Gastrocnemius medialis (tissue), 4 donors: ENCODE measurements around the gene SNCB. TPM values are rescaled to one million over a fixed set of nuclear protein-coding genes. Genes with fewer than 3 reads are reported as not detected.

ENCODE experiments used
- ATAC-seq, 2 donors: fragments of 150-250 bp; one replicate each; pipeline ENCODE4 v1.9.1; 2016
- DNase-seq, 2 donors: peaks; one replicate each; pipeline ENCODE4 v3.0.0-alpha.2; 2019
- H3K27ac ChIP-seq, 4 donors: fragments of 200-600 bp; sonication (generic); 1 replicate in 1 of 4; 2 replicates in 3 of 4; pipeline ENCODE4 v1.5.1; 2016 to 2018; ENCODE audit warnings: mild to moderate bottlenecking in 2 of 4, moderate library complexity in 1 of 4
- H3K27me3 ChIP-seq, 3 donors: fragments of 200-600 bp; sonication (generic) in 2 of 3; 1 replicate in 1 of 3; 2 replicates in 2 of 3; pipeline versions ENCODE4 v1.5.1 to v1.6.0; 2016 to 2019; ENCODE audit warnings: mild to moderate bottlenecking in 1 of 3, moderate library complexity in 1 of 3
- H3K36me3 ChIP-seq, 2 donors: fragments of 200-600 bp; sonication (generic) in 1 of 2; one replicate each; pipeline ENCODE4 v1.5.1; 2017 to 2018
- H3K4me1 ChIP-seq, 2 donors: fragments of 200-600 bp; sonication (generic) in 1 of 2; one replicate each; pipeline ENCODE4 v1.5.1; 2016 to 2017; ENCODE audit warnings: mild to moderate bottlenecking in 2 of 2
- H3K4me3 ChIP-seq, 4 donors: fragments of 200-600 bp; sonication (generic) in 3 of 4; 1 replicate in 1 of 4; 2 replicates in 3 of 4; pipeline ENCODE4 v1.5.1; 2016 to 2019; ENCODE audit warnings: mild to moderate bottlenecking in 2 of 4
- H3K9me3 ChIP-seq, 3 donors: fragments of 200-600 bp; sonication (generic) in 2 of 3; 1 replicate in 1 of 3; 2 replicates in 2 of 3; pipeline ENCODE4 v1.5.1; 2016 to 2019
- CTCF ChIP-seq, 5 experiments: fragments of 450-650 bp in 3 of 5; fragments of 200-600 bp in 2 of 5; sonication (generic) in 2 of 5; IDR thresholded peaks in 4 of 5; conservative IDR thresholded peaks in 1 of 5; 1 replicate in 4 of 5; 2 replicates in 1 of 5; pipeline ENCODE4 v1.5.1; 2016 to 2019; ENCODE audit warnings: antibody characterized with exemption in 5 of 5, mild to moderate bottlenecking in 3 of 5, moderate library complexity in 3 of 5
- POLR2A ChIP-seq, 2 donors: fragments of 450-650 bp; IDR thresholded peaks; one replicate each; pipeline ENCODE4 v1.6.1; 2017; ENCODE audit warnings: antibody characterized with exemption in 2 of 2, mild to moderate bottlenecking in 2 of 2, moderate library complexity in 2 of 2
- in situ Hi-C, 4 donors: fragments of 200-750 bp; cut with MboI; loops; one replicate each; pipeline versions ENCODE4 v1.15.0 to v1.8.0; 2017; ENCODE audit warnings: low sequenced_read_pairs in 4 of 4
- intact Hi-C: fragments of 100-400 bp; cut with DNase I; formaldehyde crosslinking; loops from one replicate; pipeline ENCODE4 v1.15.1; 2023; ENCODE audit warnings: low total_unique reads
- total RNA-seq, 4 donors: library from RNA; depleted of rRNA; stranded (reverse); fragments of >200 nt; gene quantifications; one replicate each; pipeline versions ENCODE4 v1.1.0 to v1.2.3, GENCODE V29; 2016

Gene SNCB
- total RNA-seq, 4 donors from 2014 or later = 0.20 TPM; not detected in 3

DNA sequence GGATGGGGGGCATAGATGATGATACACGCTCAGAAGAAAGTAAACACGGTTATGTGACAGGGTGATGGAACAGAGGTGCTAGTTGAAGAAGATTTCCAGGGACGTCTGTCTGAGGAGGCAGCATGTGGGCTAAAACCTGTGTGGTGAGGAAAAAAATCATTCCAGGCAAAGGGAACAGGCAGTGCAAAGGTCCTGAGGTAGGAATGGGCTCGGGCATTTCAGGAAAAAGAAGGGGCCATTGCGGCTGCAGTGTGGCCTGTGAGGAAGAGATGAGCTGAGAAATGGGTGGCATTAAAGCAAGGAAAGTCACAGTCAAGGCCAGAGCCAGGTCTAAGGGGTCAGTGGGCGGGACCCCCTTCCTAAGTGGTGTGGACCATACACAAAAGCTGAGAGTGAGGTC, 35.2 kb upstream of the SNCB start:
- no peaks in the 10 kb centered on the region for H3K36me3 ChIP-seq
- ATAC-seq (no peak), DNase-seq (no peak)
- H3K9me3 ChIP-seq = no peaks in the 10 kb centered on the region
- H3K4me1 ChIP-seq = no peaks in the 10 kb centered on the region
- TF ChIP-seq POLR2A (IDR thresholded peaks at IDR 0.05) = no peak
- H3K27ac ChIP-seq = no peak overlapping the region
- peaks cover 18 to 25% (median 21%) of the 10 kb centered on the region in 3 donors for H3K27me3 ChIP-seq
- intact Hi-C loops (no loop called here), in situ Hi-C loops (loop anchor here in 2 of 4 donors (25.0 kb wide), 2 partner anchors 297 to 447 kb away; no protein-coding TSS in a partner anchor)
- H3K4me3 ChIP-seq = no peak overlapping the region

DNA sequence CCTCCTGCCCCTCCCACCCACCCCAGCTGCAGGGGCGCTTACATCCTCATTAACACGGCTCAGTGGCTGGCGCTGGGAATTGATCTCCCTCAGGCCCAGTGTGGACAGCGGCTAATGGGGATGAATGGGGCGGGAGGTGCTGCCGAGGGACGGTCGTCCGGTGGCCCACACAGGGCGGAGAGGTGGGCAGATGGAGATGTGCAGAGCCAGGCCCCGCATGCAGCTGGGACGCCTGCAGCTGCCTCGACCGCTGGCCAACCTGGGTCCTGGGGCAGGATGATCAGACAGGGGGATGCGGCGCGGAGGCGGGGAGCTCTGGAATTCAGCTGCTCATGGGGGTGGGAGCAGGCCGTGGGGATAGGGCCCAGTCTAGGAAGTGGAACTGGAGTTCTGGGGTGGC, 34.6 kb upstream of the SNCB start:
- intact Hi-C loops = loop anchor here (5.0 kb wide), 1 partner anchor 93 kb away; no protein-coding TSS in a partner anchor
- Histone ChIP-seq H3K27ac (no peak overlapping the region), H3K36me3 (no peaks in the 10 kb centered on the region), H3K9me3 (no peaks in the 10 kb centered on the region), H3K27me3 (peaks cover 18 to 25% (median 20%) of the 10 kb centered on the region in 3 donors), H3K4me1 (no peaks in the 10 kb centered on the region), H3K4me3 (no peak overlapping the region)
- no peak for TF ChIP-seq POLR2A (IDR thresholded peaks at IDR 0.05)
- no peak for TF ChIP-seq CTCF (IDR thresholded peaks at IDR 0.05 in 4 of 5, conservative IDR thresholded peaks at IDR 0.05 in 1 of 5)
- no peak for DNase-seq
- no peak for ATAC-seq
- in situ Hi-C loops = loop anchor here in 2 of 4 donors (25.0 kb wide), 2 partner anchors 297 to 447 kb away; no protein-coding TSS in a partner anchor

- H3K4me1 ChIP-seq = no peaks in the 10 kb centered on the region
- no peaks in the 10 kb centered on the region for H3K36me3 ChIP-seq
- in situ Hi-C loops (loop anchor here in 2 of 4 donors (25.0 kb wide), 2 partner anchors 298 to 448 kb away; no protein-coding TSS in a partner anchor), intact Hi-C loops (loop anchor here (5.0 kb wide), 1 partner anchor 92 kb away; no protein-coding TSS in a partner anchor)
- H3K9me3 ChIP-seq = no peaks in the 10 kb centered on the region
- H3K27ac ChIP-seq = no peak overlapping the region
- ATAC-seq (no peak), DNase-seq (no peak)
- no peak for TF ChIP-seq CTCF (IDR thresholded peaks at IDR 0.05 in 4 of 5, conservative IDR thresholded peaks at IDR 0.05 in 1 of 5)
- no peak for TF ChIP-seq POLR2A (IDR thresholded peaks at IDR 0.05)
- H3K4me3 ChIP-seq = no peak overlapping the region
- H3K27me3 ChIP-seq = peaks cover 18 to 25% (median 18%) of the 10 kb centered on the region in 3 donors
These were observed 34.1 kb upstream of the SNCB start for GRCh38 chr5:176664479-176664878.

GRCh38 chr5:176663566-176663965, 33.2 kb upstream of the SNCB start:
- ATAC-seq (no peak), DNase-seq (no peak)
- H3K9me3 ChIP-seq = no peaks in the 10 kb centered on the region
- in situ Hi-C loops = loop anchor here in 2 of 4 donors (25.0 kb wide), 2 partner anchors 299 to 449 kb away; no protein-coding TSS in a partner anchor
- peaks cover 18 to 25% (median 18%) of the 10 kb centered on the region in 3 donors for H3K27me3 ChIP-seq
- no peak for TF ChIP-seq CTCF (IDR thresholded peaks at IDR 0.05 in 4 of 5, conservative IDR thresholded peaks at IDR 0.05 in 1 of 5)
- TF ChIP-seq POLR2A (IDR thresholded peaks at IDR 0.05) = no peak
- H3K27ac ChIP-seq = no peak overlapping the region
- no peaks in the 10 kb centered on the region for H3K36me3 ChIP-seq
- H3K4me3 ChIP-seq = no peak overlapping the region
- intact Hi-C loops = loop anchor here (5.0 kb wide), 1 partner anchor 91 kb away; no protein-coding TSS in a partner anchor
- no peaks in the 10 kb centered on the region for H3K4me1 ChIP-seq

GRCh38 chr5:176662371-176663333, 32.3 kb upstream of the SNCB start:
- intact Hi-C loops = loop anchor here (5.0 kb wide), 1 partner anchor 90 kb away; no protein-coding TSS in a partner anchor
- in situ Hi-C loops = loop anchor here in 2 of 4 donors (25.0 kb wide), 2 partner anchors 300 to 450 kb away; no protein-coding TSS in a partner anchor
- ATAC-seq (no peak), DNase-seq (no peak)
- H3K36me3 ChIP-seq = no peaks in the 10 kb centered on the region
- no peaks in the 10 kb centered on the region for H3K9me3 ChIP-seq
- peaks cover 0 to 4% of the 10 kb centered on the region in 2 donors for H3K4me1 ChIP-seq
- peaks cover 15 to 21% (median 18%) of the 10 kb centered on the region in 3 donors for H3K27me3 ChIP-seq
- no peak overlapping the region for H3K27ac ChIP-seq
- H3K4me3 ChIP-seq = no peak overlapping the region
- TF ChIP-seq CTCF (IDR thresholded peaks at IDR 0.05 in 4 of 5, conservative IDR thresholded peaks at IDR 0.05 in 1 of 5) = no peak
- no peak for TF ChIP-seq POLR2A (IDR thresholded peaks at IDR 0.05)
